ENCODE data around the gene PSPN.
A peak's percentile ranks its signal among the peaks of the same experiment; 100 is the strongest.
"Not testable (repeated sequence)": the region's sequence is repeated elsewhere in the genome, so short reads cannot be mapped to it uniquely, and the experiment has no call there.

The PSPN gene

GRCh38 chr19:6373096-6373812 is 2.5 kb downstream of the PSPN start:
- DNase-seq, result peak; percentile 52 to 69

GRCh38 chr19:6372594-6373095 is 3.1 kb downstream of the PSPN start, which contains the start of gene ALKBH7:
TSS of gene ALKBH7 (plus strand) at chr19:6372794. CDS start at chr19:6372821, 27 bp downstream.
- DNase-seq, result peak; percentile 95 to 98

GRCh38 chr19:6364353-6364752 is 11.4 kb downstream of the PSPN start:
- no peak for DNase-seq

- no peak for DNase-seq
Observed at GRCh38 chr19:6362351-6362801, 13.4 kb downstream of the PSPN start.

DNA sequence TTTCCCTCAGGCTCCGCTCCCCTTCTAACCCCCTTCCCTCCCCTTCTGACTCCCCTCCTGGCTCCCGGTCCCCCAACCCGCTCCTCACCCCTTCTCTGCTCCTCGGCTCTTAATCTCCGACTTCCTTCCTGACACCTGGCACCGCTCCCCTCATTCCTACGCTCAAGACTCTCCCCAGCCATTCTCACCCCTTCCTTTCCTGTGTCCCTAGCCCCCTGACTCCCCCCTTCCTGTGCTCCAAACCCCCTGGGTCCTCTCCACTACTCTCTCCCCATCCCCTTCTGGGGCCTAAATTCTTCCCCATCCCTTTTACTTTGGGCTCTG is 13.7 kb downstream of the PSPN start:
- DNase-seq, result no peak

DNA sequence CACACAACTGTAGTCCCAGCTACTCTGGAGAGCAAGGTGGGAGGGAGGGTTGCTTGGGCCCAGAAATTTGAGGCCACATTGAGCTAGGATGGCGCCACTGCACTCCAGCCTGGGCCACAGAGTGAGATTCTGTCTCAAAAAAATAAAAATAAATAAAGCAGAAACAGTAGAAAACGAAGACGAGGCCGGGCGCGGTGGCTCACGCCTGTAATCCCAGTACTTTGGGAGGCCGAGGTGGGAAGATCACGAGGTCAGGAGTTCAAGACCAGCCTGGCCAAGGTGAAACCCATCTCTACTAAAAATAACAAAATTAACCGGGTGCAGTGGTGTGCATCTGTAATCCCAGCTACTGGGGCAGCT is 14.9 kb downstream of the PSPN start:
- DNase-seq, result not testable (repeated sequence)

DNA sequence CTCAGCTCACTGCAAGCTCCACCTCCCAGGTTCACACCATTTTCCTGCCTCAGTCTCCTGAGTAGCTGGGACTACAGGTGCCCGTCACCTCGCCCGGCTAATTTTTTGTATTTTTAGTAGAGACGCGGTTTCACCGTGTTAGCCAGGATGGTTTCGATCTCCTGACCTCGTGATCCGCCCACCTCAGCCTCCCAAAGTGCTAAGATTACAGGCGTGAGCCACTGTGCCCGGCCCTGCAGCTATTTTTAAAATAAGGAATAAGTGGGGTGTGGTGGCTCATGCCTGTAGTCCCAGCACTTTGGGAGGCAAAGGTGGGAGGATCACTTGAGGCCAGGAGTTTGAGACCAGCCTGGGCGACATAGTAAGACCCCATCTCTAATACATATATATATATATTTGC is 15.3 kb downstream of the PSPN start:
- DNase-seq, result not testable (repeated sequence)

DNA sequence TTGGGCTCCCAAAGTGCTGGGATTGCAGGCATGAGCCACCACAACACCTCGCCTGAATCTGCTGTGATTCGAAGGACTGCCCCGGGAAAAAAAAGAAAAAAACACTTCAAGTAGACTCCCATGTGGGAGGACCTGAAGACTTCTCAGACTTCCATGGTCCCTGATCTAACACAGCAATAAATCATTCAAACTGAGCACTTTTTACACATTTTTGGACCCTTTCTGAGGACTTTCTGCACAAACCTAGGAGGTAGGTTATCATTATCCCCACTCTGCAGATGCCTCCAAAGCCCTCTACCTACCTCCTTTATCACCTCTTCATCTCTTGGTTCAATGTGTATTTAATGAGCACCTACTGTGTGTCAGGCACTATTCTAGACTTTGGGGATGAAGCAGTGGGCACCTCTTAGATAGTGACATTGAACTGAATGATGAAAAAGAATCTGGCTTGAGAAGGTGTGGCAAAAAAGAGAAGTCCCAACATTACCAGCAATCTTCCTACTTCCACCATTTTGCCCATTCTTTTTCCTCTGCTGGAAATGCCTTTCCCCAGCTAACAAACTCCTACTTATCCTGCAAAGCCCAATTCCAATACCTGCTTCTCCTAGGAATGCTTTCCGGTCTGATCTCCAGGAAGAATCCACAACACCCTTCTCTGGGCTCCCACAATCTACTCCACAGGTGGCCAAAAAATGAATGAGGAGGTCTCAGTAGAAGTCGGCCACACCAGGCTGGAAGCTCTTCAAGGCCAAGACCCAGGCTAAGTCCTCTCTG is 16.0 kb downstream of the PSPN start:
- DNase-seq, result no peak

GRCh38 chr19:6358003-6358402 is 17.7 kb downstream of the PSPN start:
- DNase-seq, result no peak

GRCh38 chr19:6357174-6357573 is 18.6 kb downstream of the PSPN start:
- DNase-seq, result no peak

DNA sequence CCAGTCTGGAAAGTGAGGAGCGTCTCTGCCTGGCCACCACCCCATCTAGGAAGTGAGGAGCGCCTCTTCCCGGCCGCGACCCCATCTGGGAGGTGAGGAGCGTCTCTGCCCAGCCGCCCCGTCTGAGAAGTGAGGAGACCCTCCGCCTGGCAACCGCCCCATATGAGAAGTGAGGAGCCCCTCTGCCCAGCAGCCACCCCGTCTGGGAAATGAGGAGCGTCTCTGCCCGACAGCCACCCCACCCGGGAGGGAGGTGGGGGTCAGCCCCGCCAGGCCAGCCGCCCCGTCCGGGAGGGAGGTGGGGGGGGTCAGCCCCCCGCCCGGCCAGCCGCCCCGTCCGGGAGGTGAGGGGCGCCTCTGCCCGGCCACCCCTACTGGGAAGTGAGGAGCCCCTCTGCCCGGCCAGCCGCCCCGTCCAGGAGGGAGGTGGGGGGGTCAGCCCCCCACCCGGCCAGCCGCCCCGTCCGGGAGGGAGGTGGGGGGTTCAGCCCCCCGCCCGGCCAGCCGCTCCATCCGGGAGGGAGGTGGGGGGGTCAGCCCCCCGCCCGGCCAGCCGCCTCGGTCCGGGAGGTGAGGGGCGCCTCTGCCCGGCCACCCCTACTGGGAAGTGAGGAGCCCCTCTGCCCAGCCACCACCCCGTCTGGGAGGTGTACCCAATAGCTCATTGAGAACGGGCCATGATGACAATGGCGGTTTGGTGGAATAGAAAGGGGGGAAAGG is 20.3 kb downstream of the PSPN start:
- DNase-seq, result not testable (repeated sequence)

GRCh38 chr19:6354098-6354674 is 21.5 kb downstream of the PSPN start:
- DNase-seq, result no peak

DNA sequence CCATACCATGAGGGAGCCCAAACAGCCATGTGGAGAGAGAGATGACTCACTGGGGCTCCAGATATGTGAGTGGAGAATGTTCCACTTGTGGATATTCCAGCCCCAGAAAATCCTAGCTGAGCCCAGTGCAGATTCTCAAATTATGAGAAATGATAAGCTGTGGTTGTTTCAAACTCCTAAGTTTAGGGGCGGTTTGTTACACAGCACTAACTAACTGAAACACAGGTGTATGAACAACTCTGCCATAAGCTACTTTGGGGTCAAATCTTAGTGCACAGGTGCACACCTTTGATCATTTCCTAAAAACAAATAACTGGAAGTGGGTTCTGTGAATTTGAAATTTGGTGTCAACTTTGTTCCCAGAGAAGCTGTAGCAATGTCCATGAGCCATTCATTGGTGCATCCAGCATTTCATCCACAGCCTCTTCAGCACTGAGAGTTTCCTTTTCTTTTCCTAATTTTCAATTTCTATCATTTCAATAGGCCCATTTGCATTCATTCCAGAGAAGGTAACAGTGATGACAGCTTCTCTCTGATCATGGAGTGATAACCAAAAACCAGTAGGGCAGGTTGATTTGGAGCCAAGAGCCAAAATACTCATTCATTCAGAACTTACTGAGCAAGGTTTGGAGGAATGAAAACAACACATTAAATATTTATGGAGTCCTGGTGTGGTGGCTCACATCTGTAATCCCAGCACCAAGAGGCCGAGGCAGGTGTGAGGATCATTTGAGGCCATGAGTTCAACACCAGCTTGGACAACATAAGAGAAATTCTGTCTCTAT is 23.2 kb downstream of the PSPN start:
- no peak for DNase-seq

- DNase-seq, result no peak
Observed at GRCh38 chr19:6350688-6351087, 25.0 kb downstream of the PSPN start.

DNA sequence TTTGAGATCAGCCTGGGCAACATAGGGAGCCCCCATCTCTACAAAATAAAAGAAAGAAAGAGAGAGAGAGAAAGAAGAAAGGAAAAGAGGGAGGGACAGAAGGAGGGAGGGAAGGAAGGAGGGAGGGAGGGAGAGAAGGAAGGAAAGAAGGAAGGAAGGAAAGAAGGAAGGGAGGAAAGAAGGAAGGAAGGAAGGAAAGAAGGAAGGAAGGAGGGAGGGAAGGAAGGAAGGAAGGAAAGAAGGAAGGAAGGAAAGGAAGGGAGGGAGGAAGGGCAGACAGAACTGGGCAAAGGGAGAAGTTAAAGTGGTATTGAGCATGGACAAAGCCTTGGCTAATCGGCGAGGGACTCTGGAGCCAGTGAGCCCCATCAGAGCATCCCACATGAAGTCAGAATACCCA is 26.5 kb downstream of the PSPN start:
- DNase-seq, result not testable (repeated sequence)

GRCh38 chr19:6343462-6343861 is 32.3 kb downstream of the PSPN start:
- DNase-seq, result no peak

DNA sequence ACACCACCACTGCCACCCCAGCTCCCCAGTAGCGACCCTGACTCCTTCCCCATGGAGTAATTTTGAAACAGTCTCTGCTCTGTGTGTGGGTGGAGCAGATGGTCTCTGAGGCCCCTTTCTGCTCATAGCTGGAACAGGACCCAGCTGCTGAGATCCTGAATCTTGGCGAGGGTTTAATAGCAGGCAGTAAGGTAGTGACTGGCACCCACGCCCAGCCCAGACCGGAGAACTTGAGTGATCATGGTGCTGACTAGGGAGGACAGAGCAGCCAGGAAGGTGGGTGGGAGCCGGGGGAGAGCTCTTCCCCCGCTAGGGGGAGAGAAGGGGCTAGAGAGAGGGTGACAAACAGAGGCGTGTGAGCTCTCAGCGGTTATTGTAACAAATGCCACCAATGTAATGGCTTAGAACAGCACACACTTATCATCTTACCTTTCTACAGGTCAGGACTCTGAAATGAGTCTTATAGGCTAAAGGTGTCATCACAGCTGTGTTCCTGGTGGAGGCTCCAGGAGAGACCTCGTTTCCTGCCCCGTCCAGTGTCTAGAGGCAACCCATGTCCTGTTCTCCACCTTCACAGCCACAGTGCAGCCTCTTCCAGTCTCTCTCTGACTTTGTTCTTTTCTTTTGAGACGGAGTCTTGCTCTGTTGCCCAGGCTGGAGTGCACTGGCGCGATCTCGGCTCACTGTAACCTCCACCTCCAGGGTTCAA is 35.1 kb downstream of the PSPN start:
- no peak for DNase-seq

GRCh38 chr19:6334490-6335285 is 41.0 kb downstream of the PSPN start:
- DNase-seq, result no peak

DNA sequence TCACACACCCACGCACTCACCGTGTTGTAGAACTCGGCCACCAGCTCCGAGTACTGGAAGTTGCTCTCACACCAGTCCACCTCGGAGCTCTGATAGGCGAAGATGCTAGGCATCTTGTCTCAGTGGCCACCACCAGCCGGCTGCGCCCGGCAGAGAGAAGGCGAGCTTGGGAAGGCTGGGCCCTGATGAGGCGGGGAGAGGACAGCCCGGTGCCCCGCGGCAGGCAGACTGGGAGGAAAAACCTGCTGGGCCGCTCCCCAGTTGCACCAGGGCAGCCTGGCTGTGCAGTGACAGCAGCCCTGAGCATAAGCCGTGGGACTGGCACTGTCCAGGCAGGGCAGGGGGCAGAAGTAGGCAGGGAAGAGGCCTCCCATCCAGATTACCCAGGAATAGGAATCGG is 42.3 kb downstream of the PSPN start, which contains the start of gene ACER1:
ACER1 (minus strand) TSS at position 174 of the 400 bp plus-strand sequence; CDS start at position 113, 61 bp downstream.
- no peak for DNase-seq

DNA sequence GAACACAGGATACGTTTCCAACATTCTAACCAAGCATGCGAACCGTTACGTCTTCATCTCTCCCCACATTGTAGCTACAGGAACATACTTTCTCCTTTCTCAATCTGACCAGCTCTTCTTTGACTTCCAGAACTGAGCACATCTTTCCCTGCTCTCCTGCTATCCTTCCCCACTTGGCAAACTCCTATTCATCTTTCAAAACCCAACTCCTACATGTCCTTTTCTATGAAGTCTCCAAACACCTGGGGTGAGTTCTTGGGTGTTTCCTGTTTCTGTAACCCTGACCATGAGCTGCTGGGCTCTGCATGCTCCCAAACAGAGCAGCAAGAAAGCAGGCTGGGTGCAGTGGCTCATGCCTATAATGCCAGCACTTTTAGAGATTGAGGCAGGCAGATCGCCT is 48.9 kb downstream of the PSPN start:
- DNase-seq, result no peak

- DNase-seq, result no peak
Observed at GRCh38 chr19:6325614-6326013, 50.1 kb downstream of the PSPN start.
